RWPE1 (cell line): ENCODE measurements around the gene STRIP2.

ENCODE experiments used
- CTCF ChIA-PET: fragments of 350-600 bp; sonication (Branson Sonifier 250); formaldehyde crosslinking; extraction: SDS; loops from one replicate; lab custom pipeline; 2021; lab: Yijun Ruan, JAX
- POLR2A ChIA-PET: fragments of 400-600 bp; formaldehyde crosslinking; extraction: SDS; loops from one replicate; lab custom pipeline; 2020; ENCODE audit warnings: antibody characterized with exemption; ENCODE audit not compliant: low non-redundant PET; lab: Yijun Ruan, JAX
- DNase-seq: peaks from one replicate; pipeline ENCODE4 v3.0.0; 2012; ENCODE audit warnings: low spot score
- H3K27ac ChIP-seq: fragments of 450-650 bp; 2 replicates; pipeline ENCODE4 v1.5.1; 2017
- TF ChIP-seq, protein P1 (sequence below): fragments of 450-650 bp; conservative IDR thresholded peaks from 2 replicates; pipeline ENCODE4 v1.5.1; 2017; ENCODE audit warnings: low read depth, mild to moderate bottlenecking

Gene STRIP2, protein sequence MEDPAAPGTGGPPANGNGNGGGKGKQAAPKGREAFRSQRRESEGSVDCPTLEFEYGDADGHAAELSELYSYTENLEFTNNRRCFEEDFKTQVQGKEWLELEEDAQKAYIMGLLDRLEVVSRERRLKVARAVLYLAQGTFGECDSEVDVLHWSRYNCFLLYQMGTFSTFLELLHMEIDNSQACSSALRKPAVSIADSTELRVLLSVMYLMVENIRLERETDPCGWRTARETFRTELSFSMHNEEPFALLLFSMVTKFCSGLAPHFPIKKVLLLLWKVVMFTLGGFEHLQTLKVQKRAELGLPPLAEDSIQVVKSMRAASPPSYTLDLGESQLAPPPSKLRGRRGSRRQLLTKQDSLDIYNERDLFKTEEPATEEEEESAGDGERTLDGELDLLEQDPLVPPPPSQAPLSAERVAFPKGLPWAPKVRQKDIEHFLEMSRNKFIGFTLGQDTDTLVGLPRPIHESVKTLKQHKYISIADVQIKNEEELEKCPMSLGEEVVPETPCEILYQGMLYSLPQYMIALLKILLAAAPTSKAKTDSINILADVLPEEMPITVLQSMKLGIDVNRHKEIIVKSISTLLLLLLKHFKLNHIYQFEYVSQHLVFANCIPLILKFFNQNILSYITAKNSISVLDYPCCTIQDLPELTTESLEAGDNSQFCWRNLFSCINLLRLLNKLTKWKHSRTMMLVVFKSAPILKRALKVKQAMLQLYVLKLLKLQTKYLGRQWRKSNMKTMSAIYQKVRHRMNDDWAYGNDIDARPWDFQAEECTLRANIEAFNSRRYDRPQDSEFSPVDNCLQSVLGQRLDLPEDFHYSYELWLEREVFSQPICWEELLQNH

DNA sequence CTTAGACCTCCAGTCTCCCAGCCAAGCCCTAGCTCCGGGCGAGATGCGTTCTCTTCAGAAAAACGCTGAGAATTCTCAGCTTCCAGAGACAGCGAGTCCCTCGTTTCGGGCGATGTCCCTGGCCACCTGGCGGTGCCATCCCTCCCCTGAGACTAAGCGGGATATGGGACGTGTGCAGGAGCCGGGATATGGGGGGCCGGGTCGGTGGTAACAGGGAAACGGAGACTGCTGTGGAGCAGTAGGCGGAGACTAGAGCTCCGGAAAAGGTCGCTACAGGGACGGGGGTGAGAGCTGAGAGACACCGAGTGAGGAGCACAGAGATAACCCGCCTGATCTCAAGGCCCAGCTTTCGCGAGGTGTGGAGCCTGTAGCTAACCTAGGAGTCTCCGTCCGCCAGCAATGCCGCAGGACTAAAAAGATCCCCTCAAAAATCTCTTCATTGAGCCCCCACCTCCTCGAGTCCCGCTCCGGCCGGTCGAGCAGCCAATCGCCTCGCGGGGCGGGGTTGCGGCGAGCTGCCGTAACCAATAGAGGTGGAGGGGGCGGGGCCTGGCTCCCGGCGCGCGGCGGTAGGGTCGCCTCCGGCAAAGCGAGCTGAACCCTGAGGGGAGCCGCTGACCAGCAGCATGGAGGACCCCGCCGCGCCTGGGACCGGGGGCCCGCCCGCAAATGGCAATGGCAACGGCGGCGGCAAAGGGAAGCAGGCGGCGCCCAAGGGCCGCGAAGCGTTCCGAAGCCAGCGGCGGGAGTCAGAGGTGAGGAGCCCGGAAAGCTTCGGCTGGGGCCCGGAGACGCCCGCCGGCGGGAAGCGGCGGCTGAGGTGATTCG, at the start of gene STRIP2:
TSS of gene STRIP2 (plus strand) at position 586 of the 828 bp plus-strand sequence. CDS start at position 627, 41 bp downstream.
- ChIA-PET POLR2A (no interaction called here), CTCF (interaction anchor here (0.6 kb wide), 3 partner anchors 57 to 204 kb away, joined by 3 to 5 read pairs (median 3); no protein-coding TSS in a partner anchor)
- TF ChIP-seq, protein P1, sequence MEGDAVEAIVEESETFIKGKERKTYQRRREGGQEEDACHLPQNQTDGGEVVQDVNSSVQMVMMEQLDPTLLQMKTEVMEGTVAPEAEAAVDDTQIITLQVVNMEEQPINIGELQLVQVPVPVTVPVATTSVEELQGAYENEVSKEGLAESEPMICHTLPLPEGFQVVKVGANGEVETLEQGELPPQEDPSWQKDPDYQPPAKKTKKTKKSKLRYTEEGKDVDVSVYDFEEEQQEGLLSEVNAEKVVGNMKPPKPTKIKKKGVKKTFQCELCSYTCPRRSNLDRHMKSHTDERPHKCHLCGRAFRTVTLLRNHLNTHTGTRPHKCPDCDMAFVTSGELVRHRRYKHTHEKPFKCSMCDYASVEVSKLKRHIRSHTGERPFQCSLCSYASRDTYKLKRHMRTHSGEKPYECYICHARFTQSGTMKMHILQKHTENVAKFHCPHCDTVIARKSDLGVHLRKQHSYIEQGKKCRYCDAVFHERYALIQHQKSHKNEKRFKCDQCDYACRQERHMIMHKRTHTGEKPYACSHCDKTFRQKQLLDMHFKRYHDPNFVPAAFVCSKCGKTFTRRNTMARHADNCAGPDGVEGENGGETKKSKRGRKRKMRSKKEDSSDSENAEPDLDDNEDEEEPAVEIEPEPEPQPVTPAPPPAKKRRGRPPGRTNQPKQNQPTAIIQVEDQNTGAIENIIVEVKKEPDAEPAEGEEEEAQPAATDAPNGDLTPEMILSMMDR = no peak; the same call in 1 of the 2 replicates
- DNase-seq = peak; percentile 85
- peak within 1 kb of the TSS; percentile 77 for H3K27ac ChIP-seq

DNA sequence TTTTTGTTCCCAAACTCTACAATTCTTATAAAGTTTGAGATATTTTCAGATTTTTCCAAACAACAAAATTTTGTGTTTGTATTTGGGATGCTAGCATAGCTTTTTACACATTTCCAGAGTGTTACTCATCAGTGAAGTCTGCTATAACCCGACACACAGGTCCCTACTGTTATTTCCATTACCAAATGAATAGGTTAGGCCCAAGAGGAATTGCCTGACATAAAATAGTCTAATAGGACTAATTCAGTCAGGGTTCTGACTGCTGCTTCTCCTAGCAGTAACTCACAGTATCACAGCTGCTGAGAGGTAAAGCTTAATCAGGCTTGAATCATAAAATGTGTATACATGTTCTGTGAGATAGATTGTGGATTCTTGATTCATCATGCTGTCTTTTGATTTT, 49.1 kb upstream of the STRIP2 start:
- no peak overlapping the region for H3K27ac ChIP-seq
- ChIA-PET CTCF (no interaction called here), POLR2A (no interaction called here)
- TF ChIP-seq, protein P1 = no peak
- no peak for DNase-seq

DNA sequence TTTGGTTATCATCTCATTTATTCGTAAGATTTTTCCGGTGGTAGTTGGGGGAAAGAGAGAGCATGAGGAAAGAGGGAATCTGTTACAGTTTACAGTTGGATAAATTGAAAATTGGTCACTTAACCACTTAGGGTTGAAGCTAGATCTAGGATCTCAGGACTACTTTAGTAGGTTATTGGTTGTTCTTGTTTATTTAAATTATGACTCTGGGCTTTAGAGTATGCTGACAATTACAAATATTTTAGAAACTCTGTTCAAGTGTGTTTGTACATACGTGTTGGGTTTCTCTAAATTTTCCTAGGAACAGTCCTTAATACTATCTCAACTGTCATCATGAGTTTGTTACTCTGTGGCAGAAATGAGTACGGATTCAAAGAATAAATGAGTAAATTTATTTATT, 48.6 kb upstream of the STRIP2 start:
- H3K27ac ChIP-seq = no peak overlapping the region
- CTCF ChIA-PET = no interaction called here
- POLR2A ChIA-PET = no interaction called here
- TF ChIP-seq, protein P1 = no peak
- no peak for DNase-seq

DNA sequence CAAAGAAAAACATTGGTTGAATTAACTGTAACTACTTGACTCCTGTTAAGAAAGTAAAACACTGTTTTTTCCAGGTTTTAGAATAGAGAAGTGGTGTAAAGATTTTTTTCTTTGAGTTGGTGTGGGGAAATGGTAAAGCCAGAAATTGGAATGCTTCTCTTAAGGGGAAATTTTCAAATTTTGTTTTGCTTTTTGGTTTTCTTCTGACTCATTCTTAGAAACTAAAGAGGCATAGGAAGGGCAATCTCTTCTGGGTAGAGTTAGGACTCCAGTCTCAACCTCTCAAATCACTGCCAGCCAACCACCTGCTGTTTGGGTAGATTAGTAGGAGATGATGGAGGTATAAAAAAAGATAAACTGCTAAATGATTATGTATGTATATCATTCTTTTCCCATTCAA, 47.7 kb upstream of the STRIP2 start:
- POLR2A ChIA-PET = no interaction called here
- no peak overlapping the region for H3K27ac ChIP-seq
- CTCF ChIA-PET = interaction anchor here (0.6 to 1.1 kb wide), 2 partner anchors 10 to 230 kb away, joined by 3 to 4 read pairs; no protein-coding TSS in a partner anchor
- DNase-seq = no peak
- TF ChIP-seq, protein P1 = no peak

DNA sequence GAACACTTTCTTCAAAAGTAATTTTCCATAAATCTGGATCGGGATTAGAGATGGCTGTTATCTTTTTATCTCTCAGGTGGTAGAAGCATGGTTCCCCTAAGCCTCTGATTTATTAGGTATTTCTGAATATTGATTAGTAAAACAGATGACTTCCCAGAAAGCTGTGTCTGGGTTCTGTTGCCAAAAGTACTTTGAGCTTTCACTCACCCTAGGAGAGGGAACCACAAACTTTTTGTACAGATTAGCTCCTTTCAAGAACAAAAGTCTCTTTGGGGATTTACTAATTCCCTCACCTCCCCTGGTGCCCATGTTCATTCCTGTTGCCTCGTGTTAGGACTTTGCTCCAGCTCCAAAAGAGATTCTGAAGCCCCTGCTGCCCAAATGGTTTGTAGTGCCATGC, 46.7 kb upstream of the STRIP2 start:
- H3K27ac ChIP-seq = no peak overlapping the region
- ChIA-PET CTCF (interaction anchor here (1.1 kb wide), 1 partner anchor 229 kb away, joined by 3 read pairs; no protein-coding TSS in a partner anchor), POLR2A (no interaction called here)
- TF ChIP-seq, protein P1 = no peak
- no peak for DNase-seq
